ENCODE results near the gene CFHR4. TPM values are rescaled to one million over a fixed set of nuclear protein-coding genes. Genes with fewer than 3 reads are reported as not detected.

Gene CFHR4
- total RNA-seq, 1 experiment from 2014 or later, result not detected

DNA sequence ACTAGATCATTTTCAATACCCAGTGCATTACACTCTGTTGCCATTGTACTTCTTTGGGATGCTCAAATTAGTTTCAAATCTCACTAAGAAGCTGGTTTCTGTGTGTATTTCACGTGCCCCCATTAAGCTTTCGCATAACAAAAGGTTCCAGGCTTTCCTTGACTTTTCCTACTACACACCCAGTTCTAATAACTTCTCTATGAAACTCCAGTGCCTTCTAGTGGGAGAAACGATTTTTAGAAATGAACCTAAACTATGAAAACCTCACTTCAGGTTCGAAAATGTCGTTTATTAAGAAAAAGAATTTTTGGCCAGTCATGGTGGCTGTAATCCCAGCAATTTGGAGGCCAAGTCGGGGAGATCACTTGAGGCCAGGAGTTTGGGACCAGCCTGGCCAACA lies 2.8 kb downstream of the CFHR4 start:
- no peak overlapping the region for H2BK20ac ChIP-seq (ENCODE audit: low read depth, low read length, poor library complexity, severe bottlenecking)
- H4K5ac ChIP-seq (ENCODE audit: insufficient read length, low read depth, low read length), result no peak overlapping the region
- H3K27me3 Mint-ChIP-seq (ENCODE audit: low read depth), result no peaks in the 10 kb centered on the region
- no peak overlapping the region for H2BK12ac ChIP-seq (ENCODE audit: insufficient read length, low read depth, low read length)
- H3K4me2 ChIP-seq (ENCODE audit: insufficient read depth, insufficient read length, low read length), result no peak overlapping the region
- DNase-seq, result no peak
- H3K56ac ChIP-seq (ENCODE audit: insufficient read length, low read depth, low read length), result no peak overlapping the region
- H3K23ac ChIP-seq (ENCODE audit: insufficient read length, low read depth, low read length), result no peak overlapping the region
- H3K27ac ChIP-seq (ENCODE audit: insufficient read length, low read depth, low read length), result no peak overlapping the region
- no peak overlapping the region for H3T11ph ChIP-seq (ENCODE audit: low read length)
- H3K9ac ChIP-seq (ENCODE audit: extremely low read depth, insufficient read length, low read length), result no peak overlapping the region
- no peak overlapping the region for H2BK120ac ChIP-seq (ENCODE audit: low read depth, low read length, poor library complexity, severe bottlenecking)
- H3K79me1 ChIP-seq (ENCODE audit: insufficient read depth, low read depth, low read length, poor library complexity, severe bottlenecking), result no peaks in the 10 kb centered on the region
- H3K18ac ChIP-seq (ENCODE audit: insufficient read length, low read depth, low read length), result no peak overlapping the region
- peaks cover 0 to 7% (median 4%) of the 10 kb centered on the region in 3 experiments; a peak in 3 of 7 replicates for H3K36me3 Mint-ChIP-seq (ENCODE audit: insufficient read depth in 1 of 3, low read depth in 3 of 3)
- H2AFZ ChIP-seq (ENCODE audit: low read length), result no peak overlapping the region
- no peak overlapping the region for H2AK5ac ChIP-seq (ENCODE audit: insufficient read length, low read length)
- WGBS (ENCODE audit: extremely low coverage, insufficient read length, low lambda C conversion rate), result no CpG with 5 or more reads among the region's 6 CpGs
- no peaks in the 10 kb centered on the region for H3K4me1 Mint-ChIP-seq
- H3K4me3 Mint-ChIP-seq, result no peak overlapping the region
- no peaks in the 10 kb centered on the region for H4K20me1 ChIP-seq (ENCODE audit: control insufficient read depth, insufficient read depth, insufficient read length)
- no peak overlapping the region for H2BK5ac ChIP-seq (ENCODE audit: insufficient read length, low read length)
- H3K9me3 ChIP-seq (ENCODE audit: control insufficient read depth, low read depth, low read length), result no peaks in the 10 kb centered on the region
- H4K91ac ChIP-seq (ENCODE audit: insufficient read length, low read depth, low read length), result no peak overlapping the region
- H3K23me2 ChIP-seq (ENCODE audit: insufficient read length, low read depth, low read length, poor library complexity, severe bottlenecking), result no peaks in the 10 kb centered on the region
- H3K4me1 ChIP-seq (ENCODE audit: insufficient read depth, low read length), result no peaks in the 10 kb centered on the region
- no peak overlapping the region for H3K4ac ChIP-seq (ENCODE audit: low read depth, low read length)
- H3K14ac ChIP-seq (ENCODE audit: insufficient read depth, low read length), result no peak overlapping the region
- H3K9me3 Mint-ChIP-seq, result peaks cover 8 to 11% of the 10 kb centered on the region in 2 experiments; a peak in 3 of 5 replicates
- H4K8ac ChIP-seq (replicated peaks; ENCODE audit: insufficient read length, low read depth, low read length), result no peak overlapping the region
- TF ChIP-seq, protein P1, sequence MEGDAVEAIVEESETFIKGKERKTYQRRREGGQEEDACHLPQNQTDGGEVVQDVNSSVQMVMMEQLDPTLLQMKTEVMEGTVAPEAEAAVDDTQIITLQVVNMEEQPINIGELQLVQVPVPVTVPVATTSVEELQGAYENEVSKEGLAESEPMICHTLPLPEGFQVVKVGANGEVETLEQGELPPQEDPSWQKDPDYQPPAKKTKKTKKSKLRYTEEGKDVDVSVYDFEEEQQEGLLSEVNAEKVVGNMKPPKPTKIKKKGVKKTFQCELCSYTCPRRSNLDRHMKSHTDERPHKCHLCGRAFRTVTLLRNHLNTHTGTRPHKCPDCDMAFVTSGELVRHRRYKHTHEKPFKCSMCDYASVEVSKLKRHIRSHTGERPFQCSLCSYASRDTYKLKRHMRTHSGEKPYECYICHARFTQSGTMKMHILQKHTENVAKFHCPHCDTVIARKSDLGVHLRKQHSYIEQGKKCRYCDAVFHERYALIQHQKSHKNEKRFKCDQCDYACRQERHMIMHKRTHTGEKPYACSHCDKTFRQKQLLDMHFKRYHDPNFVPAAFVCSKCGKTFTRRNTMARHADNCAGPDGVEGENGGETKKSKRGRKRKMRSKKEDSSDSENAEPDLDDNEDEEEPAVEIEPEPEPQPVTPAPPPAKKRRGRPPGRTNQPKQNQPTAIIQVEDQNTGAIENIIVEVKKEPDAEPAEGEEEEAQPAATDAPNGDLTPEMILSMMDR (conservative IDR thresholded peaks at IDR 0.05), result no peak
- no peak overlapping the region for H3K27ac Mint-ChIP-seq
- H2BK15ac ChIP-seq (ENCODE audit: low read depth, low read length), result no peak overlapping the region
- H3K79me2 ChIP-seq (ENCODE audit: insufficient read depth, low read length), result no peaks in the 10 kb centered on the region
- no peaks in the 10 kb centered on the region for H3K27me3 ChIP-seq (ENCODE audit: insufficient read depth, low read length)
